ENCODE measurements around the gene BAG1. TPM values are rescaled to one million over a fixed set of nuclear protein-coding genes. Genes with fewer than 3 reads are reported as not detected.

BAG1 gene
- polyA plus RNA-seq (ENCODE audit: insufficient read length) = 71.6 TPM
- long read RNA-seq, donor 1, transcript BAG1-201 (4 exons, 1,977 nt) = minor isoform, 23 of 72 reads
- long read RNA-seq, donor 1, transcript BAG1-210 (7 exons, 3,786 nt) = major isoform, 28 of 72 reads
- long read RNA-seq, donor 1, partial matches to known transcripts = 20 of 72 reads
- long read RNA-seq, donor 1, other reads (novel, unspliced or antisense) = 0 of 72 reads
- long read RNA-seq, donor 2, transcript BAG1-201 (4 exons, 1,977 nt) = minor isoform, 15 of 45 reads
- long read RNA-seq, donor 2, transcript BAG1-210 (7 exons, 3,786 nt) = major isoform, 25 of 45 reads
- long read RNA-seq, donor 2, partial matches to known transcripts = 5 of 45 reads
- long read RNA-seq, donor 2, other reads (novel, unspliced or antisense) = 0 of 45 reads
- long read RNA-seq, donor 3, transcript BAG1-201 (4 exons, 1,977 nt) = minor isoform, 17 of 273 reads
- long read RNA-seq, donor 3, transcript BAG1-210 (7 exons, 3,786 nt) = major isoform, 23 of 273 reads
- long read RNA-seq, donor 3, partial matches to known transcripts = 143 of 273 reads
- long read RNA-seq, donor 3, other reads (novel, unspliced or antisense) = 90 of 273 reads
- long read RNA-seq, donor 4, partial matches to known transcripts = 0 of 4 reads
- long read RNA-seq, donor 4, other reads (novel, unspliced or antisense) = 0 of 4 reads
- long read RNA-seq, donor 5, transcript BAG1-201 (4 exons, 1,977 nt) = minor isoform, 25 of 746 reads
- long read RNA-seq, donor 5, transcript BAG1-210 (7 exons, 3,786 nt) = major isoform, 66 of 746 reads
- long read RNA-seq, donor 5, partial matches to known transcripts = 654 of 746 reads
- long read RNA-seq, donor 5, other reads (novel, unspliced or antisense) = 0 of 746 reads
- long read RNA-seq, donor 6, transcript BAG1-201 (4 exons, 1,977 nt) = minor isoform, 23 of 83 reads
- long read RNA-seq, donor 6, transcript BAG1-210 (7 exons, 3,786 nt) = major isoform, 33 of 83 reads
- long read RNA-seq, donor 6, partial matches to known transcripts = 27 of 83 reads
- long read RNA-seq, donor 6, other reads (novel, unspliced or antisense) = 0 of 83 reads
- long read RNA-seq, donor 7, transcript BAG1-201 (4 exons, 1,977 nt) = minor isoform, 14 of 621 reads
- long read RNA-seq, donor 7, transcript BAG1-210 (7 exons, 3,786 nt) = major isoform, 44 of 621 reads
- long read RNA-seq, donor 7, partial matches to known transcripts = 373 of 621 reads
- long read RNA-seq, donor 7, other reads (novel, unspliced or antisense) = 188 of 621 reads
- long read RNA-seq, donor 8, transcript BAG1-201 (4 exons, 1,977 nt) = minor isoform, 8 of 32 reads
- long read RNA-seq, donor 8, transcript BAG1-210 (7 exons, 3,786 nt) = major isoform, 23 of 32 reads
- long read RNA-seq, donor 8, partial matches to known transcripts = 0 of 32 reads
- long read RNA-seq, donor 8, other reads (novel, unspliced or antisense) = 0 of 32 reads

GRCh38 chr9:33264473-33265177 lies at the start of gene BAG1, which contains the start of gene CHMP5:
BAG1 (minus strand) TSS chr9:33264708.
CHMP5 (plus strand) TSS chr9:33265049; CDS start chr9:33265079, 30 bp downstream.
- DNase-seq = peak; percentile 99

- DNase-seq = no peak
Observed at GRCh38 chr9:33311953-33312352, 47.4 kb upstream of the BAG1 start.

GRCh38 chr9:33310748-33311147 lies 46.2 kb upstream of the BAG1 start:
- no peak for DNase-seq

- DNase-seq = no peak
Observed at GRCh38 chr9:33309903-33310302, 45.4 kb upstream of the BAG1 start.

- no peak for DNase-seq
Observed at GRCh38 chr9:33307067-33307466, 42.6 kb upstream of the BAG1 start.

- DNase-seq = no peak
Observed at GRCh38 chr9:33306037-33306436, 41.5 kb upstream of the BAG1 start.

GRCh38 chr9:33304362-33304761 lies 39.9 kb upstream of the BAG1 start:
- DNase-seq = no peak

- DNase-seq = no peak
Observed at GRCh38 chr9:33300546-33300945, 36.0 kb upstream of the BAG1 start.

- DNase-seq = no peak
Observed at GRCh38 chr9:33297432-33297831, 32.9 kb upstream of the BAG1 start.

- DNase-seq = no peak
Observed at GRCh38 chr9:33295571-33295970, 31.1 kb upstream of the BAG1 start.

GRCh38 chr9:33294670-33295432 lies 30.3 kb upstream of the BAG1 start:
- no peak for DNase-seq

GRCh38 chr9:33293782-33294181 lies 29.3 kb upstream of the BAG1 start:
- no peak for DNase-seq

- no peak for DNase-seq
Observed at GRCh38 chr9:33291901-33292300, 27.4 kb upstream of the BAG1 start.

GRCh38 chr9:33291031-33291397 lies 26.5 kb upstream of the BAG1 start:
- no peak for DNase-seq

GRCh38 chr9:33290247-33291030 lies 25.9 kb upstream of the BAG1 start, which contains the start of gene NFX1:
NFX1 (plus strand) TSS chr9:33290516; CDS start chr9:33290573, 57 bp downstream.
- peak; percentile 98 for DNase-seq

GRCh38 chr9:33289936-33290246 lies 25.4 kb upstream of the BAG1 start:
- DNase-seq = no peak

- no peak for DNase-seq
Observed at GRCh38 chr9:33289496-33289895, 25.0 kb upstream of the BAG1 start.

GRCh38 chr9:33288828-33289483 lies 24.4 kb upstream of the BAG1 start:
- DNase-seq = no peak

GRCh38 chr9:33288235-33288634 lies 23.7 kb upstream of the BAG1 start:
- no peak for DNase-seq
